ENCODE measurements around the gene EML4.
"Not testable (repeated sequence)": the region's sequence is repeated elsewhere in the genome, so short reads cannot be mapped to it uniquely, and the experiment has no call there.

Gene EML4

DNA sequence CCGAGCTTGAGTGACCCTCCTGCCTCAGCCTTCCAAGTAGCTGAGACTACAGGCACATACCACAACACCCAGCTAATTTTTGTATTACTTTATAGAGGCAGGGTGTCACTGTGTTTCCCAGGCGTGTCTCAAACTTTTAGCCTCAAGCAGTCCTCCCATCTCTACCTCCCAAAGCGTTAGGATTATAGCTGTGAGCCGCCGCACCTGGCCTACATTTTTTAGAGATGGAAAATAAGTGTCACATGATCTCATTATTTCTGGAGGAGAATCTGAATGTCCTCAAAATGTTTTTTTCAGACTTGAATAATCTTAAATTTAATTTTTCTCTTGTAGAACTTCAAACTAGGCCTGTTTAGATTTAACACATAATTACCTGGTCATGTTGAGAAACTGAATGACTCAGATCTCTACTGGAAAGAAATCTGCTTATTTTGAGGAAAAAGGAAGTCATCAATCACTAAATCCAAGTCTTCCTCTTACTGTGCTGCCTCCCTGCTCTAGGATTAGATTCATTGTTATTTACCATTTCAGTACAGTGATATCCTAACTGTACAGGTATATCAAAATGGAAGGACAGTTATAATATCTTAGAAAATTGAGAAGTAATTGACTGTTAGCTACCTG, 99.5 kb downstream of the EML4 start:
- in situ Hi-C loops (cut with HindIII; ENCODE audit: low pct_ligation_motif_present, low pct_unique_long_range_greater_than_20kb, low sequenced_read_pairs) = no loop called here
- no peak for DNase-seq

DNA sequence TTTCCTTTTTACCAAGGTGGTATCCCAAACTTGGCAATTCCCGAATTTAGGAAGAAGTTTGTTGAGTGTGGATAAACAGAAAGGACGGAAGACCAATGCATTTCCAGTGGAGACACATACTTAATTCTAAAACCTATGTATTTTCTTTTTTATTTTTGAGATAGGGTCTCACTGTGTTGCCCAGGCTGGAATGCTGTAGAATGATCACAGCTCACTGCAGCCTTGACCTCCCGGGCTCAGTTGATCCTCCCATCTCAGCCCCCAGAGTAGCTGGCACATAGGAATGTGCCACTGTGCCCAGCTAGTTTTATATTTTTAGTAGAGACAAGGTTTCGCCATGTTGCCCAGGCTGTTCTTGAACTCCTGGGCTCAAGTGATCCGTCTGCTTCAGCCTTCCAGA, 101.6 kb downstream of the EML4 start:
- in situ Hi-C loops (cut with HindIII; ENCODE audit: low pct_ligation_motif_present, low pct_unique_long_range_greater_than_20kb, low sequenced_read_pairs) = no loop called here
- DNase-seq = no peak

DNA sequence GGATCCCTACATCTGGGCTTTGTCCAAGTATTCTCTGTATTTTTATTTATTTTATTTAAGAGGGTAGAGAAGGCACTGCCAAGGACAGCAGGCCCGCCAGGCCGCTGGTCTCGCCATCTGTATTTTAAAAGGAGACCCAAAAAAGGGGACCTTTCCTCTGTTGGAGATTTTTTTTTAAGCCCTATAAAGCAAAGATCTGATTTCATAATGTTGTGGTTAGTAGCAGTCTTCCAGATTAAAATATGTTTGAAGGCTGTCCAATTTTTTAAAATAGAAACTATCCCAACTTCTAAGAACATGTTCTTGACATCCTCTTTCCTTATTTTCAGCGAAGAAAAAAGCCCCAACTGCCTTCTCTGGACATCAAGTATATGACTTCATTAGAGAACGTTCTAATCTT, 102.1 kb downstream of the EML4 start:
- DNase-seq; in situ Hi-C loops (cut with HindIII; ENCODE audit: low pct_ligation_motif_present, low pct_unique_long_range_greater_than_20kb, low sequenced_read_pairs): not testable (repeated sequence)

DNA sequence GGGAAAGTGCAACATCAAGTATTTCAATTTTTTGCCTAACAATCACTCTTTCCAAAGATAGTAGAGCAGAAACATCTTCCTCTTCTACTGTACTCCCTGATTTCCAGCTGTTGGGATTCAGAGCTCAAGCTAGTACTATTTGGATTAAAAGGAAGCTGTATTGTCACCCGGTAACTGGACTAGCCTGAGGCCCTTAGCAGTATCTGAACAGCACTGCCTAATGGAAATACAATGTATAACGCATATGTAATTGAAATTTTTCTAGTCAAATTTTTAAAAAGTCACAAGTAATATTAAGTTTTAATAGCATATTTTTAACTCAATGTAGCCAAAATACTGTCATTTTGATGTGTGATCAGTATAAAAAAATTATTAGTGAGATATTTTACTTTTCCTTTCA, 105.7 kb downstream of the EML4 start:
- no peak for DNase-seq
- in situ Hi-C loops (cut with HindIII; ENCODE audit: low pct_ligation_motif_present, low pct_unique_long_range_greater_than_20kb, low sequenced_read_pairs) = no loop called here

DNA sequence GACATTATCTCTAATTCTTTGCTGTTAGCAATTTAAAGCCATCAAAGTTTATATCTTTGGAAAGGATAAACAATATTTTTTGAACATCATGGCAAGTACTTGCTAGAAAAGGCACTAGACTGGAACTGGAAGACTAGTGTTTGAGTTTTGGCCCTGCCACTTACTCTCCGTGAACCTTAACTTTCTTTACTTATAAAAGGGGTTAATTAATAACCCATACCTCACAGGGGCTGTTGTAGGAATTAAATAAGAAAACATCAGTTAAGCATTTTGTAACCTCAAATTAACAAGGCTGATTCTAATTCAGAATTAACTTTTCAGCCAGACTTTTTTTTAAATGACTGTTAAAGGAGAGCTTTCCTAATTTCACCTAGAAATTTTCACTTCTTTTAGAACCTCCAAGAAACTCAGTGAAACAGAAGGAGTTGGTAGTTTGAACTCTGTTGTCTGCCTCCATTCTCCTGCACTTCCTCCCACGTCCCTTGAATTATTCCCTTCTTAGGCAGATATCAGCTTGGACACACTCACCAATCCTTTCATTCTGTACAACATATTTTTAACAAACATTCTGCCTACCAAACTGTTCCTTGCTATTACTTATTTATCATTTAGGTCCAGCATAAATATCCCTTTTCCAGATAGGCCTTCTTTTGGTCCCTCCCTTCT, 112.4 kb downstream of the EML4 start:
- DNase-seq = no peak
- in situ Hi-C loops (cut with HindIII; ENCODE audit: low pct_ligation_motif_present, low pct_unique_long_range_greater_than_20kb, low sequenced_read_pairs) = no loop called here

DNA sequence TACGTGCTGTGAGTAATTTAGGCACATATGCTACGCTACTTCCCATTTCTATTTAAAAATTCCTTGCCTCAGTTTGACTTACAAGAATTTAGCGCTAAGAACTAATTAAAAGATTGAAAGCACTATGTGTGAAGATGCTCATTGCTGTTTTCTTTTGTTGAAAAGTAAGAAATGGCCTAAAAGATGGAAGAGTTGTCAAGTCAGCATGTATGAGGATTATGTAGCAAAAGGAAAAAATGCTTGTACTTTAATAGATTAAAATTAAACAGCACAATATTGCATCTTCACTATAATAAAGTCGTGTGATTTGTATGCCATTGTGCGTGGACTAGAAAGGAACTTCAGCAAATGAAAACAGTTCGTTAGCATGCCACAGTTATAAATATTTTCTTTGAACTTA, 114.9 kb downstream of the EML4 start:
- no peak for DNase-seq
- in situ Hi-C loops (cut with HindIII; ENCODE audit: low pct_ligation_motif_present, low pct_unique_long_range_greater_than_20kb, low sequenced_read_pairs) = no loop called here

DNA sequence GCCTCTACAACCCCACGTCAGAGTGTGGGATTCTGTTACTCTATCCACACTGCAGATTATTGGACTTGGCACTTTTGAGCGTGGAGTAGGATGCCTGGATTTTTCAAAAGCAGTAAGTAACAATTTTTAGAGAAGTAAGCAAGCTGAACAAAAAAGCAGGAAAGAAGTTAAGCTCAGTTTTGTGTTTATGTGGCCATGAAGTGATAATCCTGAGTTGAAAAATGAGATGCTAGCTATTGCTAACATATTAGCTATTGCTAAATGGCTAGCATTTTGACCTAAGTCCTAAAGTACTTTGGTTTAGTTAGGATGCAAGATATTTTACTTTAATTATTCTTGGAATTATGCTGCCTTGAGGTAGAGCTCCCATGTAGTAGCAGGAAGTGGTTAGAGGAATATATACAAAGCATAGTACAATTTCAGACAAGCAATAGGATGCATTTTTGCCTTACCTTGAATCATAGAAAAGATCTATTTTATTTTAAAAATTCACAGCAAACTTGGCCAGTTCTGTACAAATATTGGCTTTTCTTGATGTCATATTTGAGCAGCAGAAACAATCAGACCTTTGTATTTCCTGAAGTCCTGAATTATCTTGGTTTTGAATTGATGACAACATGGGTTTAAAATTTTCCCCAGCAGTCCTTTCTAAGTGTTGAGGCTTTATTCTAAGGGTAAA, 117.3 kb downstream of the EML4 start:
- in situ Hi-C loops (cut with HindIII; ENCODE audit: low pct_ligation_motif_present, low pct_unique_long_range_greater_than_20kb, low sequenced_read_pairs) = no loop called here
- no peak for DNase-seq

DNA sequence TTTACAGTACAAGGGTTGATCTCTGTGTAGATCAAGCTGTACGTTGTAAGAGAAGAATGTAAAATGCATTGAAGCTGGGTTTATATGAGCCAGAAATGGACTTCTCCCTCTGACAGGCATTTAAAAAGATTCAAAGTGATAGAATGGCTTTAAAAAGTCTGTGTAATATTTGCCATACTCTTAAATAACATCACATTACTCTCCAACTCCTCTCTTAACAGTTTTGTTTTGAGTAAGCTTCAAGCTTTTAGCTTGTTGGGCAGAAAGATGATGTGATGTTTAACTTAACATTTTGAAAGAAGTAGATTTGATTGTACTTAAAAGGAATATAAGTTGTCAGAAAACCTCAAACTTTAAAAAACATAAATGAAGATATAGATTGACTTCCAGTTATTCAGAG, 119.7 kb downstream of the EML4 start:
- in situ Hi-C loops (cut with HindIII; ENCODE audit: low pct_ligation_motif_present, low pct_unique_long_range_greater_than_20kb, low sequenced_read_pairs) = no loop called here
- DNase-seq = no peak

DNA sequence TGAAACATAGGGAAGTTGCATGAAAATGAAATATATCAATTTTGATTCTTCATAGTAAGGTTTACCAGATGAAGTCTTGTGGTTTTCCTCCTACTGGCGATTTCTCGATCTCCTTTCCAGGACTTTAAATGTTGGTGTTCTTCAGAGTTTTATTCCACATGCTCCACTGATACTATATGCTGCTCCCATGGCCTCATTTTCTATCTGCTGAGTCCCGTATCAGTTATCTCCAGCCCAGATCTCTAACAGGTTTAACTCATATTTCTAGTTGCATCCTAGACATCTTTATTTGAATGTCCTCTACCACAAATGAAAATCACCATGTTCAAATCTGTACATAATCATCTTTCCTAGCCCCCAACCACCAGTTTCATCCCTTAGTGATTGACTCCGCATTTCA, 120.1 kb downstream of the EML4 start:
- in situ Hi-C loops (cut with HindIII; ENCODE audit: low pct_ligation_motif_present, low pct_unique_long_range_greater_than_20kb, low sequenced_read_pairs) = no loop called here
- DNase-seq = no peak

DNA sequence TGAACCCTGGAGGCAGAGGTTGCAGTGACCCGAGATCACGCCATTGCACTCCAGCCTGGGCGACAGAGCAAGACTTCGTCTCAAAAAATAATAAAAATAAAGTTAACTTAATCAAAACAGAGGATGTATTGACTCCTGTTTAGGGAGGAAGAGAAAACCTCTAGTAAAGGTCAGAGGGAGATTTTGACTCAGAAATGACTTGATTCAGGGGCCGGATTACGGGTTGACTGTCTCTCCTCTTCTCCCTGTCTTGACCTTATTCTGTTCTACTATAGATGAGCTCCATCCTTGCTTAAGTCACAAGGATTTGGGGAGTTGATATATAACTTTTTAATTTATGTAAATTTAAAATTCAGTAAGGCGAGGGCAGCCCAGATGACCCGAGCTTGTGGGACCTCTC, 120.9 kb downstream of the EML4 start:
- in situ Hi-C loops (cut with HindIII; ENCODE audit: low pct_ligation_motif_present, low pct_unique_long_range_greater_than_20kb, low sequenced_read_pairs) = no loop called here
- DNase-seq = no peak

DNA sequence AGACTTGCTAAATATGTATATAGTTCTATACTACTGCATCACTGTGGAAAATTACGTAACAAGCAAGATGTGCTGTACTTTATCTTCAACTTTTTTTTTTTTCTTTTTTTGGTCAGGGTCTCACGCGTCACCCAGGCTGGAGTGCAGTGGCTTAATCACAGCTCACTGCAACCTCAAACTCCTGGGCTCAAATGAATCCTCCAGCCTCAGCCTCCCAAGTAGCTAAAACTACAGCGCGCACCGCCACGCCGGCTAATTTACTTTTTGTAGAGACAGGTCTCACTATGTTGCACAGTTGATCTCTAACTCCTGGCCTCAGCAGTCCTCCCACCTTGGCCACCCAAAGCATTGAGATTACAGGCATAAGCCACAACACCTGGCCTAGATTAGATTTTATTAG, 123.9 kb downstream of the EML4 start:
- DNase-seq = no peak
- in situ Hi-C loops (cut with HindIII; ENCODE audit: low pct_ligation_motif_present, low pct_unique_long_range_greater_than_20kb, low sequenced_read_pairs) = no loop called here

DNA sequence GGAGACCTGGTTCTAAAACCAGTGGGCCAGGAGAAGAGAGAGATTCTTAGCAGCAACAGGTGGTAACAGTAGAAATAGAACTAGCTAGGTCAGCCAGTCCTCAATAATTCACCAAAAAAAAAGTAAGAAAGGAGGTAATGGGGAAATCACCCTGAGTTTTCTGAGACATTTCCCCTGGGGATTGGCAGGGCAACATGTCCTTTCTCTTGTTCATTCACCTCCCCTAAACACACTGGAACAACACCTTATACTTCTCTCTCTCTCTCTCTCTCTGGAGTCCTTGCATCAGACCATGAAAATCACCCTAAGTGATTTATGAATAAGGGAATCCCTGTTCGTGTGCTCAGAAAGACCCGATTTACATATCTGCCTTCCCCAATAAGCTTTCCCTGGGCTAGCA, 127.1 kb downstream of the EML4 start:
- in situ Hi-C loops (cut with HindIII; ENCODE audit: low pct_ligation_motif_present, low pct_unique_long_range_greater_than_20kb, low sequenced_read_pairs) = no loop called here
- DNase-seq = no peak

DNA sequence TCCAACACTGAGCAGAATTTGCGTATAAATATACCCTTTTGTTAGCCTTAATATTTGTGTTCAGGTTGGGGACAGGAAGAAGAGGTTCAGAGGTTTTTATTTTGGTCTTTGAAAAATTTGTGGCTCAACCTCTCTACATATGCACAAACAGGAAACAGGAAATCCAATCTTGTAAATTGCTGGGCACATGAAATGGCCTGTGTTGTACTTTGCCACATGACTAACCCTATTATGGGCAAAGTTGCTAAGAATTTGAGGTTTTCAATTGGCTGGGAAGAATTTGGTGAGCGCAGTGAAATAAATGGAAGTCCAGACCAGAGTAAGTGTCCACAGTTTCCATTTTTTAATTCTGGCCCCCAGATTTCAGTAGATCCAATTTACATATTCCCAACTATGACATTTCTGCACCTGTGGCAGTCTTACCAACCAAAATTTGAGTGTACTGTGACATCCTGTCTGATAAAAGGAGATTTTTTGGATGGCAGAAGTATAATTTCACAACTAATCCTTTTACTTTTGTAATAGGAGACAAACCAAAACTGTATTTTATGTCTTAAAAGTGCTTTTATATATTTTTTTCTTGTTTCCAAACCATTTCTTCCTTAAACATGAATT, 128.3 kb downstream of the EML4 start:
- DNase-seq = no peak
- in situ Hi-C loops (cut with HindIII; ENCODE audit: low pct_ligation_motif_present, low pct_unique_long_range_greater_than_20kb, low sequenced_read_pairs) = no loop called here

DNA sequence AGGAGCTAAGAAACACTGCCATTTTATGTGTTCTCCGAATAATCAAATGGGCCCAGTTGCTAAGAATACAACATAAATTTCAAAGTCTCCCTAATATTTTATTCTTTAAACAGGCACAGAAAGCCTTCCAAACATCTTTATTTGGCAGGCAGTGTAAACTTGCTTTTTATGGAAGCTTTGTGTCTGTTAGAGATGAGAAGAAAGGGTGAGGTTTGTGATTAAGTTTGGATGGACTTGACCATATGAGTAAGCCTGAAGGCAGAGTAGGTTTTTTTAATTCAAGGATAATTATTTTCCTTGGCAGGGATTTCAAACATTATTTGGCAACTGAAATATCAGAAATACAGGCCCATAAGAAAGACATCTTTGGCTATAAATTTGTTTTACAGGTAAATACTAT, 129.0 kb downstream of the EML4 start:
- in situ Hi-C loops (cut with HindIII; ENCODE audit: low pct_ligation_motif_present, low pct_unique_long_range_greater_than_20kb, low sequenced_read_pairs) = no loop called here
- DNase-seq = no peak

DNA sequence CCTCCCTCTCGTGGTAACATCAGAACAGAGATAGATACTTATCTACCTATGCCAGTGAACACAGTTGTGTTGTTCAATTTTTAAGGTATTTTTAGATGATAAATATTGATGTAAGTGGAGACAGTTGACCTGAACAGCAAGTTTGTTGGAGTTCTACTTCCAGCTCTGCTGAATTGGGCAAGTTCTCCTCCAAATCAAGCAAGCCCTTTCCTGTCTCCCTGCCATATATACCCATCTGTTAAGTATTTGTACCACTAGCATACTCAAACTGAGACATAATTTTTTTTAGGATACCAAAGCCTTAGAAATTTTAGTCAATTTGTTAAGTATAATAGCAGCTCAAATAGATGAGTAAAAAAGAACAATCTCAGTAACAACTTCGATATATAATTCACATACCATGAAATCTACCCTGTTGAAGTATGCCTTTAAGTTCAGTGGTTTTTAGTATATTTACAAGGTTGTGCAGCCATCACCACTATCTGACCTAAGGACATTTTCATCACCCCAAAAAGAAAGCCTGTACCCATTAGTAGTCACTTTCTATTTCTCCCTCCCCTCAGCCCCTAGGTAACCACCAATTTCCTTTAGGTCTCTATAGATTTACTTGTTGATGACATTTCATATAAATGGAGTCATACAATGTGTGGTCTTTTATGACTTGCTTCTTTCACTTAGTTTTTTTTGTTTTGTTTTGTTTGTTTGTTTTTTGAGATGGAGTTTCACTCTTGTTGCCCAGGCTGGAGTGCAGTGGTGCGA, 130.0 kb downstream of the EML4 start:
- DNase-seq = no peak
- in situ Hi-C loops (cut with HindIII; ENCODE audit: low pct_ligation_motif_present, low pct_unique_long_range_greater_than_20kb, low sequenced_read_pairs) = no loop called here

DNA sequence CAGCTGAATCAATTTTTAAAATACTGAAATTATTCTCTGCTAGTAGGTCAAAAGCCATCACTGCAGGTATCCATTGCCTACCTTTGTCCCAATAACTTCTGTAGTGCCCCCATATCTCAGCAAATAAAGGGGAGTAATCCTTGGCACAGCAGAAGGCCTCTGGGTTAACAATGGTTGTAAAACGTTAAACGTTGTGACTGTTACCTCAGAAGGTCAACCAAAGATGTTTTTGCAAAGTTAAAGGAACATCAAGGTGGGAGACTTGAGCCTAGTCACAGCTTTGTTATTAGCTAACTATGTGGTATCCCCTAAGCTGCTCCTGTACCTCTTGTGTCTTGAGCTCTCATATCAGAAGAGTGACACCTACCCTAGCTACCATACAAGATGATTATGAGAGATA, 131.4 kb downstream of the EML4 start:
- in situ Hi-C loops (cut with HindIII; ENCODE audit: low pct_ligation_motif_present, low pct_unique_long_range_greater_than_20kb, low sequenced_read_pairs) = no loop called here

DNA sequence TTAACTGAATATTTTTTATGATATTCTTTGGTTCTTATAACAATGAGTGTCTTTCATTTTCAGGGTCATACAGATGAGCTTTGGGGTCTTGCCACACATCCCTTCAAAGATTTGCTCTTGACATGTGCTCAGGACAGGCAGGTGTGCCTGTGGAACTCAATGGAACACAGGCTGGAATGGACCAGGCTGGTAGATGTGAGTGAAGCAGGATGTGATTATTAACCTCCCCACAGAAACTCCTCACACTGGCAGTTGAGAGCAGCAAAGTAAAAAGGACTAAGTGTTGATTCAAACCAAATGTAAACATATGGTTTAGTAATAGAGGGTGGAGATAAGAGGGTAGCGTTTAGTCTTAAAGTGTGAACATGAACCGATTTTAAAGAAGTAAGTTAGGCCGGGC, 134.1 kb downstream of the EML4 start:
- in situ Hi-C loops (cut with HindIII; ENCODE audit: low pct_ligation_motif_present, low pct_unique_long_range_greater_than_20kb, low sequenced_read_pairs) = no loop called here

More for the DNA sequence above, 131.4 kb downstream of the EML4 start:
- no peak for DNase-seq

DNA sequence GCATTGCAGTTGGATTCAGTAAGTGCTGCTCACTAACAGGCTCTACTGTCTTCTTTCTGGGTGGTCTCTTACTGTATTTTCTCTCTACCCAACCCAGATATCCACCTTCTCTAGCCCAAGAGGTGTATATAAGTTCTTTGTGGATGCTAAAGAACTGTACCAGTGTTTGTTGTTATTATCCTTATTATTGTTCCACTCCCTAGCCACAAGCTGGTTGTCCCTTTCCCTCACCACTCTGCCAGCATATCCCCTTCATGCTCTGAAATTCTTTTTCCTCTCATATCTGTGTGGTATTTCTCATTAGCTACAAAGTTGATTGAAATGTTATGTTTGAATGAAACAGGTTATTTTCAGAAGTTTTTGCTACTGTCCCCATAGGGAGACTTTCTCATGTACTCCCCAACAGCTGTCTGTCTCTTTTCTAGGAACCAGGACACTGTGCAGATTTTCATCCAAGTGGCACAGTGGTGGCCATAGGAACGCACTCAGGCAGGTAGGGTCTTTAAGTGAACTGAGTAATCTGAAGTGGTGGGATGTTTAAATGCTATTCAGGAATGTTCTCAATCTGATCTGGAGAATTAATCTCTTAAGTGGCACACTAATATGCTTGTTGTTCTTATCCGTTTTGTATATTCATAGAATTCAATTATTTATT, 135.0 kb downstream of the EML4 start:
- no peak for DNase-seq
- in situ Hi-C loops (cut with HindIII; ENCODE audit: low pct_ligation_motif_present, low pct_unique_long_range_greater_than_20kb, low sequenced_read_pairs) = no loop called here

More for the DNA sequence above, 134.1 kb downstream of the EML4 start:
- DNase-seq = no peak

DNA sequence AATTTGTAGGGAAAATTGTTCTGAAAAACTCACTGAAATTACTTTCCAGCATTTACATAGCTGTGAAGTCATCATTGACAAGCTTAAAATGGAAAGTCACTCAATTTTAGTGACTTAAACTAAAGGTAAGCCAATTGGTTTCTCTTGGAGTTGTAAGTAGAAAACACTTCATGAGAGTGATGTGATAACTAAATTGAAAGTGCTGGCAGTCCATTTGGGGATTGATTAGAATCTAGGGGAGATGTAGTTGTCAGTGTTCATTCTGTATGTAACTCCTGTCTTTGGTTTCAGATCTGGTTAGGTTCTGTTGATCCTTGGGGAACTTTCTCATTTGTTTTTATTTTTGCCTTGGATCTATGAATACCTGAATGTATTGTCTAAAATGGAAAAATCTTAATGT, 138.0 kb downstream of the EML4 start:
- in situ Hi-C loops (cut with HindIII; ENCODE audit: low pct_ligation_motif_present, low pct_unique_long_range_greater_than_20kb, low sequenced_read_pairs) = no loop called here

More for the DNA sequence above, 138.0 kb downstream of the EML4 start:
- no peak for DNase-seq
